Naive B cell (primary cell): ENCODE measurements around the gene F13A1. TPM values are rescaled to one million over a fixed set of nuclear protein-coding genes. Genes with fewer than 3 reads are reported as not detected.

Experiments used
- ATAC-seq, 2 donors: fragments of 150-1000 bp; cut with Tn5 transposase; 2 replicates each; pipeline ENCODE4 v1.10.0; 2021; ENCODE audit warnings: low read depth in 2 of 2, mild to moderate bottlenecking in 2 of 2, moderate library complexity in 2 of 2
- DNase-seq: peaks from one replicate; pipeline ENCODE4 v3.0.0; 2022
- H3K27ac Mint-ChIP-seq, 6 donors: one replicate each; pipeline ENCODE4 v1.8.0; 2020 to 2022; ENCODE audit warnings: mild to moderate bottlenecking in 6 of 6, mixed read lengths in 6 of 6, moderate library complexity in 5 of 6, inconsistent platforms in 2 of 6
- H3K27me3 Mint-ChIP-seq, 3 donors: one replicate each; pipeline ENCODE4 v1.8.0; 2021 to 2022; ENCODE audit warnings: mixed read lengths in 3 of 3, mild to moderate bottlenecking in 1 of 3
- H3K36me3 Mint-ChIP-seq, 2 donors: one replicate each; pipeline ENCODE4 v1.8.0; 2020 to 2022; ENCODE audit warnings: mixed read lengths in 2 of 2, inconsistent platforms in 1 of 2, mild to moderate bottlenecking in 1 of 2
- H3K4me1 Mint-ChIP-seq, 3 donors: one replicate each; pipeline ENCODE4 v1.8.0; 2020 to 2022; ENCODE audit warnings: mixed read lengths in 3 of 3, inconsistent platforms in 1 of 3, mild to moderate bottlenecking in 1 of 3, moderate library complexity in 1 of 3
- H3K4me3 Mint-ChIP-seq, 8 donors: one replicate each; pipeline ENCODE4 v1.8.0; 2020 to 2022; ENCODE audit warnings: mild to moderate bottlenecking in 8 of 8, mixed read lengths in 8 of 8, moderate library complexity in 8 of 8, inconsistent platforms in 2 of 8
- H3K9me3 Mint-ChIP-seq, 7 donors: one replicate each; pipeline ENCODE4 v1.8.0; 2020 to 2022; ENCODE audit warnings: mixed read lengths in 7 of 7, mild to moderate bottlenecking in 5 of 7, inconsistent platforms in 2 of 7, moderate library complexity in 1 of 7
- polyA plus RNA-seq, 6 donors: library from polyadenylated mRNA; unstranded; fragments of 300-500 nt; fragmentation: Illumina TruSeq; gene quantifications; one replicate each; pipeline ENCODE4 v1.2.3, GENCODE V29; 2021; ENCODE audit warnings: low read depth in 6 of 6

Gene F13A1
- polyA plus RNA-seq = 1 to 10 TPM; 3.3 to 9.0 (median 6.6) TPM

GRCh38 chr6:6319952-6320811 lies at the start of gene F13A1:
F13A1 (minus strand) TSS chr6:6320662; CDS start chr6:6318664, 1,998 bp downstream.
- Mint-ChIP-seq H3K27me3 (peaks cover 54 to 66% (median 59%) of the 10 kb centered on the region in 3 donors), H3K4me3 (peak within 1 kb of the TSS; percentile 9 to 79 (median 68)), H3K27ac (no peak within 1 kb of the TSS), H3K36me3 (peaks cover 0 to 19% of the 10 kb centered on the region in 2 donors), H3K9me3 (peaks cover 0 to 2% (median 0%) of the 10 kb centered on the region in 7 donors), H3K4me1 (peaks cover 15 to 25% (median 18%) of the 10 kb centered on the region in 3 donors)
- DNase-seq (peak; percentile 46), ATAC-seq (peak; percentile 92 to 97)

- no peak for ATAC-seq
- peaks cover 4 to 33% of the 10 kb centered on the region in 2 donors for H3K36me3 Mint-ChIP-seq
Measured at GRCh38 chr6:6368684-6369052, 48.2 kb upstream of the F13A1 start.

GRCh38 chr6:6368040-6368683 lies 47.7 kb upstream of the F13A1 start:
- peaks cover 4 to 28% of the 10 kb centered on the region in 2 donors for H3K36me3 Mint-ChIP-seq
- peaks cover 0 to 7% (median 6%) of the 10 kb centered on the region in 3 donors for H3K27me3 Mint-ChIP-seq
- DNase-seq = no peak
- H3K27ac Mint-ChIP-seq = peak overlapping the region in 1 of 6 donors; percentile 11
- ATAC-seq = no peak
- H3K4me1 Mint-ChIP-seq = peaks cover 0 to 3% (median 0%) of the 10 kb centered on the region in 3 donors
- H3K4me3 Mint-ChIP-seq = no peak overlapping the region
- peaks cover 3 to 19% (median 8%) of the 10 kb centered on the region in 7 donors for H3K9me3 Mint-ChIP-seq

More at GRCh38 chr6:6368684-6369052, 48.2 kb upstream of the F13A1 start:
- no peak overlapping the region for H3K4me3 Mint-ChIP-seq
- peaks cover 0 to 3% (median 0%) of the 10 kb centered on the region in 3 donors for H3K4me1 Mint-ChIP-seq
- peak overlapping the region in 1 of 6 donors; percentile 11 for H3K27ac Mint-ChIP-seq
- DNase-seq = no peak
- H3K27me3 Mint-ChIP-seq = peaks cover 0 to 7% (median 6%) of the 10 kb centered on the region in 3 donors
- peaks cover 5 to 24% (median 8%) of the 10 kb centered on the region in 7 donors for H3K9me3 Mint-ChIP-seq

- peaks cover 4 to 17% of the 10 kb centered on the region in 2 donors for H3K36me3 Mint-ChIP-seq
- no peak overlapping the region for H3K4me3 Mint-ChIP-seq
- ATAC-seq (no peak), DNase-seq (no peak)
- peaks cover 0 to 7% (median 6%) of the 10 kb centered on the region in 3 donors for H3K27me3 Mint-ChIP-seq
- peaks cover 0 to 11% (median 2%) of the 10 kb centered on the region in 7 donors for H3K9me3 Mint-ChIP-seq
- H3K27ac Mint-ChIP-seq = no peak overlapping the region
- H3K4me1 Mint-ChIP-seq = peaks cover 0 to 3% (median 0%) of the 10 kb centered on the region in 3 donors
Measured at GRCh38 chr6:6366803-6367202, 46.3 kb upstream of the F13A1 start.

- Mint-ChIP-seq H3K36me3 (peaks cover 0 to 8% of the 10 kb centered on the region in 2 donors), H3K27me3 (peaks cover 0 to 7% (median 6%) of the 10 kb centered on the region in 3 donors), H3K4me1 (peaks cover 0 to 3% (median 0%) of the 10 kb centered on the region in 3 donors), H3K4me3 (no peak overlapping the region), H3K27ac (no peak overlapping the region), H3K9me3 (peaks cover 0 to 2% (median 0%) of the 10 kb centered on the region in 7 donors)
- DNase-seq = no peak
- ATAC-seq = no peak
Measured at GRCh38 chr6:6365242-6365641, 44.8 kb upstream of the F13A1 start.

GRCh38 chr6:6362056-6362840 lies 41.8 kb upstream of the F13A1 start:
- H3K27me3 Mint-ChIP-seq = peaks cover 0 to 9% (median 0%) of the 10 kb centered on the region in 3 donors
- H3K36me3 Mint-ChIP-seq = no peaks in the 10 kb centered on the region
- no peak overlapping the region for H3K27ac Mint-ChIP-seq
- H3K4me3 Mint-ChIP-seq = no peak overlapping the region
- H3K4me1 Mint-ChIP-seq = no peaks in the 10 kb centered on the region
- no peak for ATAC-seq
- H3K9me3 Mint-ChIP-seq = no peaks in the 10 kb centered on the region
- DNase-seq = no peak

GRCh38 chr6:6357530-6357929 lies 37.1 kb upstream of the F13A1 start:
- no peak for ATAC-seq
- H3K9me3 Mint-ChIP-seq = no peaks in the 10 kb centered on the region
- peaks cover 7 to 14% (median 12%) of the 10 kb centered on the region in 3 donors for H3K27me3 Mint-ChIP-seq

GRCh38 chr6:6357032-6357431 lies 36.6 kb upstream of the F13A1 start:
- Mint-ChIP-seq H3K9me3 (no peaks in the 10 kb centered on the region), H3K4me1 (peaks cover 0 to 5% (median 4%) of the 10 kb centered on the region in 3 donors), H3K36me3 (no peaks in the 10 kb centered on the region), H3K4me3 (no peak overlapping the region), H3K27ac (no peak overlapping the region), H3K27me3 (peaks cover 9 to 14% (median 12%) of the 10 kb centered on the region in 3 donors)
- no peak for ATAC-seq
- DNase-seq = no peak

More at GRCh38 chr6:6357530-6357929, 37.1 kb upstream of the F13A1 start:
- DNase-seq = no peak
- H3K4me3 Mint-ChIP-seq = no peak overlapping the region
- H3K27ac Mint-ChIP-seq = no peak overlapping the region
- no peaks in the 10 kb centered on the region for H3K36me3 Mint-ChIP-seq
- H3K4me1 Mint-ChIP-seq = peaks cover 0 to 5% (median 4%) of the 10 kb centered on the region in 3 donors

GRCh38 chr6:6352772-6353171 lies 32.3 kb upstream of the F13A1 start:
- Mint-ChIP-seq H3K4me3 (no peak overlapping the region), H3K4me1 (peaks cover 0 to 6% (median 5%) of the 10 kb centered on the region in 3 donors), H3K36me3 (no peaks in the 10 kb centered on the region), H3K9me3 (no peaks in the 10 kb centered on the region), H3K27me3 (peaks cover 25 to 31% (median 26%) of the 10 kb centered on the region in 3 donors), H3K27ac (peak overlapping the region in 1 of 6 donors; percentile 74)
- DNase-seq (no peak), ATAC-seq (no peak)

GRCh38 chr6:6351511-6352025 lies 31.1 kb upstream of the F13A1 start:
- Mint-ChIP-seq H3K36me3 (no peaks in the 10 kb centered on the region), H3K4me1 (peaks cover 0 to 6% (median 5%) of the 10 kb centered on the region in 3 donors), H3K9me3 (peaks cover 0 to 1% (median 0%) of the 10 kb centered on the region in 7 donors), H3K4me3 (no peak overlapping the region), H3K27ac (no peak overlapping the region), H3K27me3 (peaks cover 30 to 34% (median 30%) of the 10 kb centered on the region in 3 donors)
- no peak for DNase-seq
- no peak for ATAC-seq

GRCh38 chr6:6350696-6351095 lies 30.2 kb upstream of the F13A1 start:
- Mint-ChIP-seq H3K4me1 (peaks cover 0 to 6% (median 5%) of the 10 kb centered on the region in 3 donors), H3K9me3 (peaks cover 0 to 1% (median 0%) of the 10 kb centered on the region in 7 donors), H3K27ac (no peak overlapping the region), H3K36me3 (no peaks in the 10 kb centered on the region), H3K27me3 (peaks cover 28 to 36% (median 31%) of the 10 kb centered on the region in 3 donors), H3K4me3 (no peak overlapping the region)
- DNase-seq = no peak
- no peak for ATAC-seq

GRCh38 chr6:6348256-6348655 lies 27.8 kb upstream of the F13A1 start:
- Mint-ChIP-seq H3K4me1 (peaks cover 0 to 6% (median 5%) of the 10 kb centered on the region in 3 donors), H3K27ac (no peak overlapping the region), H3K36me3 (peaks cover 0 to 3% of the 10 kb centered on the region in 2 donors), H3K27me3 (peaks cover 24 to 36% (median 27%) of the 10 kb centered on the region in 3 donors), H3K9me3 (peaks cover 0 to 3% (median 0%) of the 10 kb centered on the region in 7 donors), H3K4me3 (no peak overlapping the region)
- ATAC-seq (no peak), DNase-seq (no peak)
